Fibroblast of gingiva (primary cell): ENCODE data around the gene IFITM10.
A peak's percentile ranks its signal among the peaks of the same experiment; 100 is the strongest.

Experiments used
- DNase-seq: peaks from one replicate; pipeline ENCODE4 v3.0.0-alpha.2; 2011; ENCODE audit warnings: low read depth

IFITM10 gene

GRCh38 chr11:1763796-1764661, 13.6 kb upstream of the IFITM10 start, which contains the start of gene CTSD:
Gene CTSD (minus strand): TSS chr11:1763927. CDS start chr11:1763859, 68 bp downstream.
- peak; percentile 73 for DNase-seq

DNA sequence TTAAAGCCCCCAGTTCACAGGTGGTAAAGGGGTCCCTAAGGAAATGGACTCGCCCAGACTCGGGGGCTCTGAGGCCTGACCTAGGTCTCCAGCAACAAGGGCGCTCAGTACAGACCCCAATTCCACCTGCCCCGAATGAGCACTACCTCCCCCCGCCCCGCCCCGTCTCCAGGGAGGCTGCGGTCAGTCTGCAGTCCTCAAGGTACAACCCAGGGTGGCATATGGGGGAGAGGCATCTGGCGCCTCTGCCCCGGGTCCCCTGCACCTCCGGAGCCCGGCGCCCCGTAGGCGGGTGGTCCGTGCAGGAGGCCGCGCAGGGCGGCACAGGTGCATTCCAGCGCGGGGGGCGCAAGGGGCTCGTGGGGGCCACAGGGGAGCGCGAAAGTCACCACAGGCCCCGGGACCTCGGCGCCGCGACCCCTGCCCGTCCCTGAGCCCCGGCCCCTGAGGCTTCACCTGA, 13.0 kb upstream of the IFITM10 start:
- no peak for DNase-seq

DNA sequence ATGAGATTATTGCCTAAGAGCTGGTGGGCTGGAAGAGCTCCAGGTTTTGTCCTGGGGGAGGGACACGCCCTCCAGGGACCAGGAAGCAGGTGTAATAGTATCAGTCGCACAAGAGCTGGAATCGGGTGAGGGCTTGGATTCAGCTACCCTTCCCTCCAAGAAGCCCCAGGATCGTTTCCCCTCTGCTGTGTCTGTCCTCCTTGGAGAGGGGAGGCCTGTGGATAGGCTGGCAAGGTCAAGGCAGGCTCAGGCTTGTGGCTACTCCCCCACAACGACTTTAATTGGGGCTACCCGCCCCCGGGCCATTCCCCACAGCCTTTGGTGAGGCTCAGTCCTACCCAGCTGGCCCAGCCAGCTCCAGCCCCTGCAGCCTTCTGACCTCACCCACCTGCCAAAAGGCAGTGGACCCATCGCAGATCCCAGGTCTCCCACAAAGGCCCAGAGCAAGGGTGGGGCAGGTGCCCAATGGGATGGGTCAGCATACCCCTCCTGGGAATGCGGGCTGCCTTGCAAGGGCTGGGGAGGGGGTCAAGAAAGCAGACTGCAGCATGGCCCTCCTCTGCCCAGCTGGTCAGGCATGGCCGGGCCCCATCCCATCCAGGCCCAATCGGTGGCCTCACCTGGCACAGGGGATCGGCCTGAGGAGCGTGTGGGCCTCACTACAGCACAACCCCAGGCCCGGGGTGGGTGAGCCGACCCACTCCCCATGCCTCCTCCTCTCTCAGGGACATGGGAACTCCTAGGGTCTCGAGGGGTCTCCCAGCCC, 12.3 kb upstream of the IFITM10 start:
- no peak for DNase-seq

- DNase-seq, result peak; percentile 40
Measured at GRCh38 chr11:1761857-1762536, 11.6 kb upstream of the IFITM10 start.

DNA sequence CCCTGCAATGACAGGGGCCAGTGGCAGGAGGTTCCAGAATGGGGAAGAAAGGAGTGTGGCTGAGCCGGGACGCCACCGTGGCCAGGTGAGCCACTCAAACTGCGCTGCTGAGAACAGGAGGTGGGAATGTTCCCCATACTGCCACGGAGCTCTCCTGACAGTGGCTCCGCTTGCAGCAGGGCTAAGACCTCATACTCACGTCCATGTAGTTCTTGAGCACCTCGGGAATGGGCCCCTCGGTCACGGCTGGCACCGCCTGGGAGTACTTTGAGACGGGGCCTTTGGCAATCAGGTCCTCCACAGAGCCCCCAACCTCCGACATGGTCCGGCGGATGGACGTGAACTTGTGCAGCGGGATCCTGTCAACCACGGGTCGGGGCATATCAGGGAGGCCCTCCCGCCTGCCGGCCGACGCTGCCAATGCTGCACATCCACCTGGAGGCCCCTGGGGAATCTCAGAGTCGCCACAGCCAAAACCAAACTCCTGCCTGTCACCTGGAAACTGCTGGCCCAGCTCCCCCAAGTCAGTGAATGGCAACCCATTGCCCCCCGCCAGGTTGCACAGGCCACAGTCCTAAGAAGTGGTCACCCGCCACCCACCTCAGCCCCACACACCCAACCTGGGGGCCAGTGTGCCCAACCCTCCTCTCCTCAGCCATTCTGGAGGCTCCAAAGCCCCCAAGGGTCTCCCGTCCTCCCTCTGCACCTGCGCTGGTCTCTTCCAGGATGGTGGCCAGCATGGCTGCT, 10.9 kb upstream of the IFITM10 start:
- DNase-seq, result no peak

DNA sequence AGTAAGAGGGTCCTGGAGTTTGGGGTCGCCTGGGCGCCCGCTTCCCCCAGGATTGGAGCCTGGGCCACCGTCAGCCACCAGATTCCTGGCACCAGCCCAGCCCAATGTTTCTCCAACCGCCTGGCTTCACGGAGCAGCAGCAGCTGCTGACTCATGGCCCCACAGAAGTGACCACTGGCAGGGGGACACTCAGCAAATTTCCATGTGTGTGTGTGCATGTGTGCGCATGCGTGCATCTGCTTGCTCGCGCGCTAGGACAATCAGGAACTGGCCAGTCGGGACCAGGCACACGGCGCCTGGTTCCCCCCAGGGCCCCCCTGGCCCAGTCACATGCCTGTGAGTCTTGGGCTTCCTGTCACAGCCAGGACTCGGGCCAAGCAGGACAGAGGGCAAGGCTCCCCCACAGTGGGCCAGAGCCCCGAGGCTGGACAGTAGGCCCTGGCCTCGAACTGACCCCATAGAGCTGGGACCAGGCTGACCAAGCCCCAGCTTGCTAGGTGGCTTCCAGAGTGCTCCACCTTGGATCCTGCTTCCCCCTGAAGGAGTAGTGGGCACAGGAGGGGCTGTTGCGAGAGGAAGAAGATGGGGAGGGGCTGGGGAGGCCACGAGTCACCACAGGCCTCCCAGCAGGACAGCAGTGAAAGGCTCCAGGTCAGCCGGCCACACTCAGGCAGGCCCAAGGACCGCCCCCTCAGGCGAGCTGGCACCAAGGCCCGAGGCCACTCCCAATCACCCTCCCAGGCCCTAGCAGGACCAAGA, 10.1 kb upstream of the IFITM10 start:
- peak; percentile 79 for DNase-seq

DNA sequence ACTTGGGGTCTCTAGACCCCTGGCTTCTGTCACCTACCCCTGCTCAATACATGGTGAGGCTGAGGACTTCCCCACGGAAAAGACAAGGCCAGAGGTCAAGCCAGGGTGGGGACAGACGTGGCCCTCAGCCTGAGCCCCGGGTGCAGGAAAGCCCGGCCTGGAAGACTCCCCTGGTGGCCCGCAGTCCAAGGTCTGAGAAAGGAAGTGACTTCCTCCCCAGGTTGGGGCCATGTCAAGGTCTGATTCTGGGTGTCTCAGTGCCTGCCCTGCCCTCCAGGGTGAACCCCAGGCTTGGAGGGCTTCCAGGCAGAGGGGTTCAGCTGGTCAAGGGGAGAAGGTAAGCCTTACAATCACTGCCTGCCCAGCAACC, 9.4 kb upstream of the IFITM10 start:
- DNase-seq, result no peak

DNA sequence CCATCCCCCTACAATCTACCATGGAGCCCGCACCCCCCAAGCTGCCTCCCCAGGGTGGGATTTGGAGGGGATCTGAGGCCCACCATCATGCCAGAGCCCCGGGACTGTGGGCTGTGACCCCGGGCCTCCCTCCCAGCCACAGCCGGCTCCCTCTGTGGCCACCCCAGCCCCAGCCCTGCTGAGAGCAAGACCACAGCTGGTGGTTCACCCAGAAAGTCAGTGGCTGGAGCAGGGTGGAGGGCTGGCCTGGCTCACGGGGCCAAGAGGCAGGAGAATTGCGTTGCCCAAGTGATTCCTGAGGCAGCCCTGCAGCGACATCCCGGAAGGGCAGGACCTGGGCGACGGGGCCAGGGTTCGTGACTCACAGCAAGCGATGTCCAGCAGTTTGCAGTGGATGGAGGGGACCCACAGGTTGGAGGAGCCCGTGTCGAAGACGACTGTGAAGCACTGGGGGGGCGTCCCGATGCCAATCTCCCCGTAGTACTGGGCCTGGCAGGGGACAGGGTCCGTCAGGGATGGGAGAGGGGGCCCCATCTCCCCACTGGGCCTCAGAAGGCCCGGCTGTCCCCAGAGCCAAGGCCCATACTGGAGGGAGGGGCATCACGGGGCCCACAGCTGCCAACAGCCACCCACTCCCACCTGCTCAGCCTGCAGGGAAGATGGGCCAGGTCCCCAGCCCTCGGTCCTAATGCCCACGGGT, 8.9 kb upstream of the IFITM10 start:
- DNase-seq, result no peak

DNA sequence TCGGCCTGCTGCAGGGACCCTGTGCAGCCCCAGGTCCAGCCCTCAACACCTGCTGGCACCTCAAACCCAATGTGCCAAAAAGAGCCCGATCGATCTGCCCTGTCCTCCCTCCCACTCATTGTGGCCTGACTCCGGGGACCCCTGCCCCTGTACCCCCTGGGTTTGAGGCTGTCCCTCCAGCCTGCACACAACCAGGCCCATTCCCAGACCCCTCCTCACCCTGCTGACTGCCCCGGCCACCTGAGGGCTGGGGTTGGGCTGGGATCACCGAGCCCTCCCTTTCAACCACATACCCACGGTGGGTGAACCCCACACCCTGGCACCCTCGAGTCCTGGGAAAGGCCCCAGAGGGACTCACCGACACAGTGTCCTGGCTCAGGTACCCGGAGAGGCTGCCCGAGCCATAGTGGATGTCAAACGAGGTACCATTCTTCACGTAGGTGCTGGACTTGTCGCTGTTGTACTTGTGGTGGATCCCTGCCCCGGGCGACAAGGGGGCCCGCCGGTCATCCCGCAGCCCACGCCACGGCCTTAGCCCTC, 8.3 kb upstream of the IFITM10 start:
- DNase-seq, result no peak

DNA sequence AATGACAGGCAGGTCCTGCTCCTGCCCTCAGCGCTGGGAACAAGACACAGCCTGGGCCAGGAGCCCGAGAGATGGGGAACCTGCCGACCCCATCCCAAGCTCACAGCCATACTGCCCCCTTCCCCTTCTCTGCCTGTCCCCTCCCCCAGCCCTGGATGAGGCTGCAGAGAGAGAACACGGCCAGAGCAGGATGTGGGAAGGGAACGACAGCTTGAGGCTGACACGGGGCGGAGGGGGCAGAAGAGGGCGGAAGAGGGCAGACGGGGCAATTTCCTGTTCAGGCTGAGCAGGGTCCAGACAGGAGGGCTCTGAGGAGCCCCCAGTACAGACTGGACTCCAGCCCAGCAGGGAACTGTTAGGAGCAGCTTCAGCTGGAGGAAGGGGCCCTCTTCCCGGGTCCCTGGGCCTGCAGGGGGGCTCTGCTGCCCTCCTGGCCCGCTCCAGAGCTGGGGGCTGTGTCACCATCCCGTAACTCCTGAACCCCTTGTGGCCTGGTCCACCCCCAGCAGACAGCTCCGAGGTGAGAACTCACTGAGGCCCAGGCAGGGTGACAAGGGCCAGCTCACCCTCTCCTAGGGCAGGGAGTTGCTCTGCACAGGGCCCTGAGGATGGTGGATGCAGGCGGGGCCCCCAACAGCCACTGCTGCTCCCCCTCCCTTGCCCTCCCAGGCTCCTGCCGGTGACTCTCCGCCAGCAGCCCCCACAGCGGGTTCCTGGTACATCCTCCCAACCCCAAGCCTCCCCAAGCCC, 7.6 kb upstream of the IFITM10 start:
- DNase-seq, result no peak

GRCh38 chr11:1756791-1757771, 6.7 kb upstream of the IFITM10 start:
- no peak for DNase-seq

DNA sequence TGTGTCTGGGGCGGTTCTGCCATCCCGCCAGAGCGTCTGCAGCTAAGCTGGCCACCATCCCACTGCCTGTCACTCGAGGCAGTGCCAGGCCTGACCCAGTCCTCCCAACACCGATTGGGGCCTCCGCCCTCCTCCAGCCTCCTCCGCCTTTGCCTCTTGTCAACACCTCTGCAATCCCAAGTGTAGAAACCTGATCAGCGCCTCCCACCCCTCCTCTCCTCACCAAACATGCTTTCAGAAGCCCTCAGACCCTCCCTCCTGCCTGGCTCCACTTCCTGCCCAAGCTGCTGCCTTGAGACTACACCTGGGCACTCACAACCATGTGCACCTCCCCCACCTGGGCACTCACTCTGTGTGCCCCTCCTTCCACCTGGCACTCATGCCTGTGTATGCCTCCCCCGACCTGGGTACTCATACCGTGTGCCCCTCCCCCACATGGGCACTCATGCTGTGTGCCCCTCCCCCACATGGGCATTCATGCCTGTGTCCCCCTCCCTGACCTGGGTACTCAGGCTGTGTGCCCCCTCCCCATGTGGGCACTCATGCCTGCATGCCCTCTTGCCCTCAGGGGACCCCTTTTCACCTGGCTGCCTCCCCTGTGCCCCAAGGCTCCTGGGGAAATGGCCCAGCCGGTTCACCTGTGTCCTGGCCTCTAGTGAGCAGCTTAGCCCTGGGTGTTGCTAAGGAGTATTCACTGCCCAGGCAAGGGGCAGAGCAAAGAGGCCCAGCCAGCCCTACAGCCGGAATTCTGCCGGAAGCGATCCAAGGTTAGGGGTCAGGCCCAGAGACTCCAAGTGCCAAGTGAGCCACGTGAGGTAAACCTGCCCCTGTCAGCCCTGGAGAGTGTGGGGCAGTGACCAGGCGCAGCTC, 5.5 kb upstream of the IFITM10 start:
- no peak for DNase-seq

DNA sequence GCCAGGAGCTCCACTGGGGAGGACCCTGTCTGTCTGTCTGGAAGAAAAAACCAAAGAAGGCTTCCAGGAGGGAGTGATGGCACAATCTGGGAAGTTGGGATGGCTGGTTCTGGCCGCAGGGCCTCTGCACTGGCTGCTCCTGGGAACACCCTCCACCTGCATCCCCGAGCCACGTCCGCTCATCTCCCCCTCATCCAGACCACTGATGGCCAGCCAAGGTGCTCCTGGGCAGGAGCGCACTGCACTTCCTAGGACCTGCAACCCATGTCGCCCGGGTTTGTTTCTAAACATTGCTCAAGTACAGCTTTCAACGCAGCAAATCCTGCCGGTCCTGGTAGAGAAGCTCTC, 4.9 kb upstream of the IFITM10 start:
- DNase-seq, result no peak

- DNase-seq, result no peak
Measured at GRCh38 chr11:1754376-1755150, 4.2 kb upstream of the IFITM10 start.

DNA sequence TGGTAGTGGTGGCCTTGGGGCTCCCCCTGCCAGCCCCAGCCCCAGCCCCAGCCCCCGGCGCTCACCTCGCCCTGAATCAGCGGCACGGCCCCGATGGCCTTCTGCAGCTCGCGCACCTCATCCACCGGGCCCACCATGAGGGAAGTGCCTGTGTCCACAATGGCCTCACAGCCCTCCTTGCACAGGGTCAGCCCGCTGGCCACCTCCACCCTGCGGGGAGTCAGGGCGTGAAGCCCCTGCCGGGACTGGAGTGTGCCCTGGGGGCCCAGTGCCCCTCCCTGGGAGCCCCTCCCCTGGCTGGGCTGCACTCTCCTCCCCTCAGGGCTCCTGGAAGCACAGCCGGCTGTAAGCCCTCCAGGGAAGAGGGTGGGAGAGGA, 3.5 kb upstream of the IFITM10 start:
- no peak for DNase-seq

- no peak for DNase-seq
Measured at GRCh38 chr11:1753229-1753928, 3.0 kb upstream of the IFITM10 start.
